ENCODE results near the gene HYAL3. TPM values are rescaled to one million over a fixed set of nuclear protein-coding genes. Genes with fewer than 3 reads are reported as not detected.

Gene HYAL3
- total and polyA plus RNA-seq, 2 experiments from 2014 or later = 2.4 to 7.1 TPM

GRCh38 chr3:50287262-50287661 is 11.9 kb downstream of the HYAL3 start:
- Mint-ChIP-seq H3K36me3 (ENCODE audit: low read depth) (peaks cover 47% of the 10 kb centered on the region), H3K27ac (no peak overlapping the region), H3K4me3 (no peak overlapping the region), H3K27me3 (ENCODE audit: insufficient read depth, low read depth, poor library complexity) (peaks cover 5% of the 10 kb centered on the region), H3K4me1 (peaks cover 5% of the 10 kb centered on the region), H3K9me3 (no peaks in the 10 kb centered on the region)
- TF ChIP-seq CTCF (conservative IDR thresholded peaks at IDR 0.05; ENCODE audit: low read depth in 2 of 2) = no peak
- TF ChIP-seq ZNF331 (CRISPR knock-in tag; IDR thresholded peaks at IDR 0.05; ENCODE audit: low read depth) = no peak
- TF ChIP-seq EZH2phosphoT487 (IDR thresholded peaks at IDR 0.05; ENCODE audit: unreplicated experiment) = no peak
- TF ChIP-seq NANOG (IDR thresholded peaks at IDR 0.05; ENCODE audit: borderline replicate concordance) = no peak
- no peak for TF ChIP-seq ZNF114 (CRISPR knock-in tag; IDR thresholded peaks at IDR 0.05)
- TF ChIP-seq EZH2 (IDR thresholded peaks at IDR 0.05; ENCODE audit: low read depth, unreplicated experiment) = no peak
- no peak for TF ChIP-seq STAT1 (IDR thresholded peaks at IDR 0.05; ENCODE audit: unreplicated experiment)
- no peak for TF ChIP-seq POLR2AphosphoS5 (IDR thresholded peaks at IDR 0.05; ENCODE audit: low read depth)
- TF ChIP-seq REST (IDR thresholded peaks at IDR 0.05; ENCODE audit: unreplicated experiment) = no peak
- TF ChIP-seq JUNB (IDR thresholded peaks at IDR 0.05; ENCODE audit: unreplicated experiment) = no peak
- TF ChIP-seq CREB1 (CRISPR knock-in tag; IDR thresholded peaks at IDR 0.05; ENCODE audit: low read depth) = no peak
- no peak for TF ChIP-seq ZNF462 (CRISPR knock-in tag; IDR thresholded peaks at IDR 0.05)
- Histone ChIP-seq H3K27ac (ENCODE audit: low read depth) (no peak overlapping the region), H3K27me3 (ENCODE audit: insufficient read depth) (no peaks in the 10 kb centered on the region), H4K20me1 (replicated peaks; ENCODE audit: insufficient read depth) (no peaks in the 10 kb centered on the region; the same call in 1 of the 2 replicates), H3K79me2 (replicated peaks; ENCODE audit: insufficient read depth) (peaks cover 17% of the 10 kb centered on the region), H3K36me3 (ENCODE audit: insufficient read depth) (peaks cover 11% of the 10 kb centered on the region), H3K4me1 (ENCODE audit: insufficient read depth) (peaks cover 5% of the 10 kb centered on the region; the same call in 1 of the 2 replicates), H3F3A (replicated peaks; ENCODE audit: low read depth) (0 out of 2 replicates have a peak, but pooled peaks cover 4% of the 10 kb centered on the region), H2AFZ (no peak overlapping the region), H3K4me2 (no peak overlapping the region), H3K9me2 (ENCODE audit: insufficient read depth) (no peaks in the 10 kb centered on the region), H3K4me3 (no peak overlapping the region)
- ATAC-seq (no peak), DNase-seq (ENCODE audit: low spot score) (no peak)

Data from GM23338 (cell line).